HepG2 (cell line): ENCODE data around the gene HYAL2. TPM values are rescaled to one million over a fixed set of nuclear protein-coding genes. Genes with fewer than 3 reads are reported as not detected.

Experiments used
- ATAC-seq: fragments of 200-7000 bp; cut with Tn5 transposase; 3 replicates; pipeline ENCODE4 v1.9.1; 2020; ENCODE audit warnings: mild to moderate bottlenecking, moderate library complexity
- BruUV-seq: library from RNA; stranded (reverse); fragments of 400-500 nt; replicated peaks from 2 replicates; lab custom pipeline; 2021; lab: Mats Ljungman, UMichigan
- CTCF ChIA-PET: fragments of 300-600 bp; formaldehyde crosslinking; extraction: SDS; loops from one replicate; lab custom pipeline; 2021; ENCODE audit warnings: low total read pairs, inconsistent platforms, low intra/inter-chr PET ratio; lab: Yijun Ruan, JAX
- POLR2A ChIA-PET: fragments of 350-600 bp; sonication (Branson Sonifier 250); formaldehyde crosslinking; loops from one replicate; lab custom pipeline; 2020; ENCODE audit warnings: antibody characterized with exemption, inconsistent platforms; lab: Yijun Ruan, JAX
- DNase-seq: peaks from one replicate; pipeline ENCODE4 v3.0.0-alpha.2; 2015; ENCODE audit warnings: low spot score
- FAIRE-seq: peaks from 3 replicates; lab custom pipeline; 2011; peaks lifted over from hg19 to GRCh38; lab: Jason Lieb, UNC
- H2AFZ ChIP-seq: one replicate; pipeline ENCODE4 v1.6.1; 2011; ENCODE audit warnings: low read length, inconsistent platforms
- H3K27ac ChIP-seq: fragments of 300-600 bp; 3 replicates; pipeline ENCODE4 v1.8.0; 2011; ENCODE audit warnings: mixed run types, mild to moderate bottlenecking, mixed read lengths, low read length, inconsistent platforms; ENCODE audit not compliant: insufficient read depth; ENCODE audit errors: extremely low read length
- H3K27me3 ChIP-seq, 2 experiments: fragments of 200-600 bp in 1 of 2; 2 replicates in 1 of 2; 3 replicates in 1 of 2; pipeline versions ENCODE4 v1.6.0 to v1.8.0; 2011; ENCODE audit warnings: low read length in 2 of 2, mild to moderate bottlenecking in 2 of 2, moderate library complexity in 2 of 2, inconsistent platforms in 1 of 2; ENCODE audit not compliant: insufficient read depth in 2 of 2, control insufficient read depth in 1 of 2
- H3K36me3 ChIP-seq, 2 experiments: fragments of 200-600 bp in 1 of 2; replicated peaks in 1 of 2; 2 replicates in 1 of 2; 3 replicates in 1 of 2; pipeline versions ENCODE4 v1.5.1 to v1.8.0; 2011; ENCODE audit warnings: low read length in 2 of 2, inconsistent platforms in 1 of 2; ENCODE audit not compliant: insufficient read depth in 2 of 2, control insufficient read depth in 1 of 2
- H3K4me1 ChIP-seq: 2 replicates; pipeline ENCODE4 v1.5.1; 2012; ENCODE audit warnings: low read length, inconsistent platforms; ENCODE audit not compliant: insufficient read depth
- H3K4me2 ChIP-seq: 2 replicates; pipeline ENCODE4 v1.6.0; 2011; ENCODE audit warnings: low read depth, low read length, inconsistent platforms
- H3K4me3 ChIP-seq, 3 experiments: fragments of 200-600 bp in 1 of 3; sonication (generic), shearing (Covaris generic) in 1 of 3; replicated peaks in 1 of 3; 2 replicates each; pipeline ENCODE4 v1.5.1; 2011 to 2016; ENCODE audit warnings: low read length in 3 of 3, inconsistent platforms in 2 of 3, low read depth in 2 of 3, mild to moderate bottlenecking in 2 of 3, control low read depth in 1 of 3, mixed read lengths in 1 of 3; ENCODE audit not compliant: insufficient read depth in 1 of 3
- H3K79me2 ChIP-seq: one replicate; pipeline ENCODE4 v1.6.1; 2011; ENCODE audit warnings: low read length, inconsistent platforms; ENCODE audit not compliant: insufficient read depth
- H3K9ac ChIP-seq: 2 replicates; pipeline ENCODE4 v1.6.0; 2011; ENCODE audit warnings: mild to moderate bottlenecking, low read depth, low read length, inconsistent platforms; ENCODE audit not compliant: insufficient read depth
- H3K9me3 ChIP-seq: 2 replicates; pipeline ENCODE4 v1.5.1; 2012; ENCODE audit warnings: mild to moderate bottlenecking, low read length
- H4K20me1 ChIP-seq: 2 replicates; pipeline ENCODE4 v1.6.0; 2011; ENCODE audit warnings: inconsistent platforms, mild to moderate bottlenecking, low read length, moderate library complexity; ENCODE audit not compliant: insufficient read depth
- ELF3 ChIP-seq: IDR thresholded peaks from 2 replicates; pipeline ENCODE4 v1.6.1; 2016; ENCODE audit warnings: missing genetic modification reagents, missing compliant biosample characterization
- EP300 ChIP-seq, 3 experiments: sonication (generic) in 1 of 3; formaldehyde crosslinking in 1 of 3; IDR thresholded peaks; 2 replicates each; pipeline versions ENCODE4 v1.5.1 to v1.6.1; 2011 to 2020; ENCODE audit warnings: low read depth in 2 of 3, low read length in 2 of 3, borderline replicate concordance in 1 of 3, improper control_type of control experiment in 1 of 3, mild to moderate bottlenecking in 1 of 3, missing genetic modification reagents in 1 of 3, moderate library complexity in 1 of 3
- FOXA1 ChIP-seq, 2 experiments: fragments of 450-650 bp in 1 of 2; sonication (generic) in 1 of 2; formaldehyde crosslinking in 1 of 2; IDR thresholded peaks; 2 replicates each; pipeline versions ENCODE4 v1.4.0 to v1.6.1; 2016 to 2020; ENCODE audit warnings: missing genetic modification reagents in 1 of 2
- GTF3A ChIP-seq: sonication (generic); formaldehyde crosslinking; conservative IDR thresholded peaks from 2 replicates; pipeline ENCODE4 v1.4.0; 2020; ENCODE audit warnings: mild to moderate bottlenecking, missing genetic modification reagents
- HDAC6 ChIP-seq: fragments of 200-600 bp; sonication (generic); IDR thresholded peaks from 2 replicates; pipeline ENCODE4 v1.7.0; 2017; ENCODE audit warnings: mild to moderate bottlenecking, antibody characterized with exemption, low read length, low read depth
- JUN ChIP-seq: sonication (generic); formaldehyde crosslinking; IDR thresholded peaks from 2 replicates; pipeline ENCODE4 v1.4.0; 2020; ENCODE audit warnings: mild to moderate bottlenecking, missing genetic modification reagents
- RBM22 ChIP-seq: fragments of 200-400 bp; formaldehyde crosslinking; optimal IDR thresholded peaks from 2 replicates; pipeline ENCODE3; 2017; ENCODE audit warnings: mild to moderate bottlenecking, low read length, moderate library complexity
- RFXAP ChIP-seq: sonication (generic); formaldehyde crosslinking; IDR thresholded peaks from 2 replicates; pipeline ENCODE4 v1.4.0; 2020; ENCODE audit warnings: missing genetic modification reagents, borderline replicate concordance
- ZNF292 ChIP-seq: sonication (generic); formaldehyde crosslinking; IDR thresholded peaks from 2 replicates; pipeline ENCODE4 v1.8.1; 2022; ENCODE audit warnings: mild to moderate bottlenecking, low read depth, missing genetic modification reagents, borderline replicate concordance
- ZNF317 ChIP-seq: sonication (generic); formaldehyde crosslinking; IDR thresholded peaks from 2 replicates; pipeline ENCODE4 v1.5.0; 2020; ENCODE audit warnings: mild to moderate bottlenecking, missing genetic modification reagents
- ZNF569 ChIP-seq: sonication (generic); formaldehyde crosslinking; IDR thresholded peaks from 2 replicates; pipeline ENCODE4 v1.5.0; 2020; ENCODE audit warnings: mild to moderate bottlenecking, missing genetic modification reagents, moderate library complexity, borderline replicate concordance
- ZNF720 ChIP-seq: sonication (generic); formaldehyde crosslinking; IDR thresholded peaks from 2 replicates; pipeline ENCODE4 v1.4.0; 2020; ENCODE audit warnings: missing genetic modification reagents
- ZNF788 ChIP-seq: sonication (generic); formaldehyde crosslinking; IDR thresholded peaks from 2 replicates; pipeline ENCODE4 v1.5.0; 2020; ENCODE audit warnings: mild to moderate bottlenecking, missing genetic modification reagents, borderline replicate concordance
- WGBS: methylation state at CpG from one replicate; pipeline ENCODE4 v1.1.6; 2017; ENCODE audit warnings: low lambda C conversion rate; 5-methylcytosine and 5-hydroxymethylcytosine counted together
- in situ Hi-C: cut with HindIII; loops from 2 replicates; pipeline ENCODE4 v1.10.0; 2017; ENCODE audit warnings: low pct_unique_long_range_greater_than_20kb; ENCODE audit not compliant: extremely low pct_ligation_motif_present
- intact Hi-C: fragments of 100-400 bp; cut with micrococcal nuclease; formaldehyde crosslinking; loops from one replicate; pipeline ENCODE4 v1.10.0; 2022; ENCODE audit not compliant: unreplicated experiment
- polyA plus RNA-seq, 8 experiments: library from polyadenylated mRNA; depleted of rRNA in 3 of 8; stranded (reverse) in 7 of 8; unstranded in 1 of 8; fragments of >200 nt; fragmentation: Illumina TruSeq in 4 of 8; extraction: Trizol in 4 of 8; gene quantifications; 2 replicates each; pipeline versions ENCODE4 v1.2.1 to v1.2.3, GENCODE V29; 2011 to 2016; ENCODE audit warnings: low read depth in 4 of 8, missing spikeins in 1 of 8, mixed read lengths in 1 of 8; ENCODE audit not compliant: insufficient read depth in 1 of 8
- total RNA-seq, 5 experiments: library from RNA; depleted of rRNA; stranded (reverse); fragments of >200 nt; fragmentation: Illumina TruSeq; extraction: Trizol; gene quantifications; 2 replicates each; pipeline ENCODE4 v1.2.3, GENCODE V29; 2016; ENCODE audit warnings: low read depth in 1 of 5
- TF ChIP-seq, protein P1 (sequence below): sonication (generic); formaldehyde crosslinking; IDR thresholded peaks from 2 replicates; pipeline ENCODE4 v1.5.0; 2020; ENCODE audit warnings: mild to moderate bottlenecking, low read depth, missing genetic modification reagents, borderline replicate concordance

The HYAL2 gene
- total and polyA plus RNA-seq, 2 of the 13 experiments (the other 11 are each of a cell fraction or from before 2014, with no cell fraction given): 76.2 to 102 TPM

DNA sequence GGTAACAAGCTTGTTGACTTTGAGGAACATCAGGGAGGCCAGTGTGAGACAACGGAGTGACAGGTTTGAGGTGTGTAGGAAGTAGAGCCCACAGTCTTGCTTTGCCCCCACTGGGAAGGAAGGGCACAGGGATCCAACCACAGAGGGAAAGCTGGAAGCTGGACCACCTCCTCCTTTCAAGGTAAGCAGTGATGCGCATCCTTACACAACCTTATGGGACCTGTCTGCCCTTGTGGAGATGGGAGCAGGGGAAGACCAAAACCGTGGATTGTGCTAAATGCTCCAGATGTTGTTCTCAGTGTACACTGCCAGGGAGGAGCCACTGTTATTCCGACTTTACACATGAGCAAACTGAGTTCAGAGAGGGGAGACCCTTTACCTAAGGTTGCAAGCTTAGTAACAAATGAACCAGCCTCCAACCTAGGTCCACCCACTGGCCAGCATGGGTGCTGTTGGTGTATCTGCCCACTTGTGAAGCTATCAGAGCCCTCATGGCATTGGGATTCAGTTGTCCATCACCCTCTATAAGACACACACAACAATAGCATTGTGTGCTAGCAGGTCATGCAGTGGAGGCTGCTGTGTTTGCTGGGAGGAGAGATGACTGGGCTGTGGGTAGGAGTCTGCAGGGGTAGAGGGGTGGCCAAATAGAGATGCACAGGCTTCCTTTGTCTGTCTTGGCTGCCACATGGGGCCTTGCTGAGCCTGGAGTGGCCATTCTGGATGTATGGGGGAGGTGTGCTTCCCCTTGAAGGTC is 44.2 kb downstream of the HYAL2 start:
- H3K79me2 ChIP-seq: no peaks in the 10 kb centered on the region
- H3K9ac ChIP-seq: no peak overlapping the region
- H3K4me3 ChIP-seq: no peak overlapping the region
- H3K4me1 ChIP-seq: peaks cover 42% of the 10 kb centered on the region
- ChIA-PET POLR2A (interaction anchor here (1.1 to 6.2 kb wide), 8 partner anchors 8 to 46 kb away, joined by 3 to 28 read pairs (median 6); partner anchors contain the start of genes HYAL3, IFRD2 and NAA80), CTCF (no interaction called here)
- in situ Hi-C loops: loop anchor here (10.0 kb wide), 1 partner anchor 84 kb away; the partner anchor contains the start of gene GNAT1
- H3K4me2 ChIP-seq: no peak overlapping the region
- H3K9me3 ChIP-seq: no peaks in the 10 kb centered on the region
- TF ChIP-seq RBM22 (peak; percentile 84), FOXA1 (IDR thresholded peaks at IDR 0.05) (no peak), FOXA1 (CRISPR knock-in tag; IDR thresholded peaks at IDR 0.05) (peak; percentile 46), EP300 (IDR thresholded peaks at IDR 0.05; ENCODE audit: low read depth in 2 of 2, low read length in 2 of 2) (no peak), EP300 (CRISPR knock-in tag; IDR thresholded peaks at IDR 0.05; ENCODE audit: borderline replicate concordance) (0 out of 2 replicates have a peak, but pooled peaks have one; percentile 30), ZNF788 (CRISPR knock-in tag) (no peak), HDAC6 (no peak)
- DNase-seq: no peak
- H3K36me3 ChIP-seq: peaks cover 14 to 30% of the 10 kb centered on the region in 2 experiments
- intact Hi-C loops: no loop called here
- no peaks in the 10 kb centered on the region; the same call in 1 of the 2 replicates for H4K20me1 ChIP-seq
- no peaks in the 10 kb centered on the region for H3K27me3 ChIP-seq
- H3K27ac ChIP-seq: no peak overlapping the region
- 86% methylated on average over 4 of the region's 4 CpGs for WGBS
- peak; percentile 17 for ATAC-seq
- no TSS peak for BruUV-seq
- FAIRE-seq: no peak
- no peak overlapping the region for H2AFZ ChIP-seq

DNA sequence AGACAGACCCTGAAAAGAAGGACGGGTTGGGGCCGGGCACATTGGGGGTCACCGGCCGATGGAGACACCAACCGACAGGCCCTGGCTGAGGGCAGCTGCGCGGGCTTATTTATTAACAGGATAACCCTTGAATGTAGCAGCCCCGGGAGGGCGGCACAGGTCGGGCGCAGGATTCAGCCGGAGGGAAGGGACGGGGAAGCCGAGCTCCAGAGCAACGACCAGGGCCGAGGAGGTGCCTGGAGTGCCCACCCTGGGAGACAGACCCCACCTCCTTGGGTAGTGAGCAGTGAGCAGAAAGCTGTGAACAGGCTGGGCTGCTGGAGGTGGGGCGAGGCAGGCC is 45.8 kb downstream of the HYAL2 start:
- H3K79me2 ChIP-seq: peaks cover 7% of the 10 kb centered on the region
- ATAC-seq (no peak), FAIRE-seq (no peak), DNase-seq (no peak)
- 95% methylated on average over 17 of the region's 17 CpGs for WGBS
- H3K9me3 ChIP-seq: no peaks in the 10 kb centered on the region
- in situ Hi-C loops (loop anchor here (10.0 kb wide), 1 partner anchor 82 kb away; the partner anchor contains the start of gene GNAT1), intact Hi-C loops (no loop called here)
- no peak overlapping the region for H3K9ac ChIP-seq
- H3K36me3 ChIP-seq: peaks cover 14 to 30% of the 10 kb centered on the region in 2 experiments
- ChIA-PET CTCF (no interaction called here), POLR2A (interaction anchor here (0.7 to 1.7 kb wide), 4 partner anchors 12 to 71 kb away, joined by 3 to 7 read pairs (median 4); partner anchors contain the start of genes HYAL3, IFRD2 and NAA80)
- no peak overlapping the region for H3K4me3 ChIP-seq
- H3K4me1 ChIP-seq: peaks cover 46% of the 10 kb centered on the region
- BruUV-seq: no TSS peak
- no peak overlapping the region for H3K27ac ChIP-seq
- no peaks in the 10 kb centered on the region for H3K27me3 ChIP-seq
- no peak overlapping the region for H2AFZ ChIP-seq
- no peak overlapping the region for H3K4me2 ChIP-seq
- no peaks in the 10 kb centered on the region; the same call in 1 of the 2 replicates for H4K20me1 ChIP-seq
- TF ChIP-seq ELF3 (CRISPR knock-in tag) (no peak), JUN (CRISPR knock-in tag) (no peak), ZNF720 (CRISPR knock-in tag) (no peak), ZNF317 (no peak), RFXAP (no peak), ZNF292 (CRISPR knock-in tag) (no peak), ZNF569 (CRISPR knock-in tag) (no peak), GTF3A (no peak)
- TF ChIP-seq, protein P1, sequence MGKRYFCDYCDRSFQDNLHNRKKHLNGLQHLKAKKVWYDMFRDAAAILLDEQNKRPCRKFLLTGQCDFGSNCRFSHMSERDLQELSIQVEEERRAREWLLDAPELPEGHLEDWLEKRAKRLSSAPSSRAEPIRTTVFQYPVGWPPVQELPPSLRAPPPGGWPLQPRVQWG: no peak
